Measurements from ENCODE around the gene ABHD14A.

GRCh38 chr3:51998774-51999173 is 23.9 kb downstream of the ABHD14A start:
- TF ChIP-seq EZH2 (IDR thresholded peaks at IDR 0.05; ENCODE audit: borderline replicate concordance) (no peak), EZH2phosphoT487 (IDR thresholded peaks at IDR 0.05; ENCODE audit: low read depth, severe bottlenecking, unreplicated experiment) (no peak)
- TF ChIP-seq, protein P1, sequence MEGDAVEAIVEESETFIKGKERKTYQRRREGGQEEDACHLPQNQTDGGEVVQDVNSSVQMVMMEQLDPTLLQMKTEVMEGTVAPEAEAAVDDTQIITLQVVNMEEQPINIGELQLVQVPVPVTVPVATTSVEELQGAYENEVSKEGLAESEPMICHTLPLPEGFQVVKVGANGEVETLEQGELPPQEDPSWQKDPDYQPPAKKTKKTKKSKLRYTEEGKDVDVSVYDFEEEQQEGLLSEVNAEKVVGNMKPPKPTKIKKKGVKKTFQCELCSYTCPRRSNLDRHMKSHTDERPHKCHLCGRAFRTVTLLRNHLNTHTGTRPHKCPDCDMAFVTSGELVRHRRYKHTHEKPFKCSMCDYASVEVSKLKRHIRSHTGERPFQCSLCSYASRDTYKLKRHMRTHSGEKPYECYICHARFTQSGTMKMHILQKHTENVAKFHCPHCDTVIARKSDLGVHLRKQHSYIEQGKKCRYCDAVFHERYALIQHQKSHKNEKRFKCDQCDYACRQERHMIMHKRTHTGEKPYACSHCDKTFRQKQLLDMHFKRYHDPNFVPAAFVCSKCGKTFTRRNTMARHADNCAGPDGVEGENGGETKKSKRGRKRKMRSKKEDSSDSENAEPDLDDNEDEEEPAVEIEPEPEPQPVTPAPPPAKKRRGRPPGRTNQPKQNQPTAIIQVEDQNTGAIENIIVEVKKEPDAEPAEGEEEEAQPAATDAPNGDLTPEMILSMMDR (IDR thresholded peaks at IDR 0.05; ENCODE audit: poor library complexity) = no peak

Data from hepatocyte (in vitro differentiated cells).